GM12873 (cell line): ENCODE results near the gene MAP3K13.

Source experiments
- TF ChIP-seq, protein P1 (sequence below): IDR thresholded peaks from 2 replicates; pipeline ENCODE4 v1.5.1; 2012; ENCODE audit warnings: low read depth, mild to moderate bottlenecking, moderate library complexity, low read length, control low read depth; ENCODE audit not compliant: insufficient read depth; ENCODE audit errors: missing control alignments

The MAP3K13 gene

GRCh38 chr3:185402561-185402960, 39.6 kb downstream of the MAP3K13 start:
- TF ChIP-seq, protein P1, sequence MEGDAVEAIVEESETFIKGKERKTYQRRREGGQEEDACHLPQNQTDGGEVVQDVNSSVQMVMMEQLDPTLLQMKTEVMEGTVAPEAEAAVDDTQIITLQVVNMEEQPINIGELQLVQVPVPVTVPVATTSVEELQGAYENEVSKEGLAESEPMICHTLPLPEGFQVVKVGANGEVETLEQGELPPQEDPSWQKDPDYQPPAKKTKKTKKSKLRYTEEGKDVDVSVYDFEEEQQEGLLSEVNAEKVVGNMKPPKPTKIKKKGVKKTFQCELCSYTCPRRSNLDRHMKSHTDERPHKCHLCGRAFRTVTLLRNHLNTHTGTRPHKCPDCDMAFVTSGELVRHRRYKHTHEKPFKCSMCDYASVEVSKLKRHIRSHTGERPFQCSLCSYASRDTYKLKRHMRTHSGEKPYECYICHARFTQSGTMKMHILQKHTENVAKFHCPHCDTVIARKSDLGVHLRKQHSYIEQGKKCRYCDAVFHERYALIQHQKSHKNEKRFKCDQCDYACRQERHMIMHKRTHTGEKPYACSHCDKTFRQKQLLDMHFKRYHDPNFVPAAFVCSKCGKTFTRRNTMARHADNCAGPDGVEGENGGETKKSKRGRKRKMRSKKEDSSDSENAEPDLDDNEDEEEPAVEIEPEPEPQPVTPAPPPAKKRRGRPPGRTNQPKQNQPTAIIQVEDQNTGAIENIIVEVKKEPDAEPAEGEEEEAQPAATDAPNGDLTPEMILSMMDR, result no peak

GRCh38 chr3:185403002-185403401, 40.1 kb downstream of the MAP3K13 start:
- TF ChIP-seq, protein P1, result no peak

DNA sequence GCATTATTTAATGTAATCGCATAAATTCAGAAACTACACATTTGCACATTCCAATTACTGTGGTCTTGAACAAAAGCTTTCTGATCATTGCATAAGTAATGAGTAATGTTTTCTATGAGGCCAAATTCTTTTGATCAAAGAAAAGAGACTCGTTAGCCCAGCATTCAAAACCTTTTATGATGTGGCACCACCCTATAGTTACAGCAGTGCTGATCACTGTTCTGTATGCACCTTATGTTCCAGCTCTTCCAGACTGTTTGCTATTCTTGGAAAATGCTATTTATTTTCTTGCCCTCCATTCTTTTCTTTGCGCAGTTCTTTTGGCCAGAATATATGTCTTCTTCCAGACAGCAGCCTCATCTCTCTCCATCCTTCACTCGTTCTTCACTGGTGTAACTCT, 42.3 kb downstream of the MAP3K13 start:
- TF ChIP-seq, protein P1, result no peak

GRCh38 chr3:185405664-185406063, 42.7 kb downstream of the MAP3K13 start:
- TF ChIP-seq, protein P1, result no peak

DNA sequence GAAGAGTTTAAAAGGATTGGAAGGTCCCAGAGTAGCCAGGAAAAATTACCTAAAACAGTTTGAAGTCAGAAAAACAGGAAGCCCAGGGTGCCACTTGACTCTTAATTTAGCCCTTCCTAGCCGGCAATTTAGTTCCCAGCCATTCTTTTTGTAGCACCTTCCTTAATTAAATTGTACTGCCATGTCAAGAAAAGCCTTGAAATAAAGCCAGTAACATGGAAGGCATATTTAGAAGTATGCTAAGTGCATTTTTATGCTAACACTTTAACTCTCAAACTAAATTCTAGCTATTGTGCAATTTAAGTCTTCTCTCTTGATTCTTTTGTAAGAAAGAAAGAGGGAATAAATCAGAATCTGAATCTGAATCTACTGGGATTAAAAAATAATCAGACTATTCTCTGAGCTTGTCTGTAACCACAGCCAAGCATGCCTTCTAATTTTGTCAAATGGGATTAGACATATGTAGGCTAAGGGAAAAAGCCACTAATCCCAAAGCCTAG, 43.2 kb downstream of the MAP3K13 start:
- TF ChIP-seq, protein P1, result no peak

DNA sequence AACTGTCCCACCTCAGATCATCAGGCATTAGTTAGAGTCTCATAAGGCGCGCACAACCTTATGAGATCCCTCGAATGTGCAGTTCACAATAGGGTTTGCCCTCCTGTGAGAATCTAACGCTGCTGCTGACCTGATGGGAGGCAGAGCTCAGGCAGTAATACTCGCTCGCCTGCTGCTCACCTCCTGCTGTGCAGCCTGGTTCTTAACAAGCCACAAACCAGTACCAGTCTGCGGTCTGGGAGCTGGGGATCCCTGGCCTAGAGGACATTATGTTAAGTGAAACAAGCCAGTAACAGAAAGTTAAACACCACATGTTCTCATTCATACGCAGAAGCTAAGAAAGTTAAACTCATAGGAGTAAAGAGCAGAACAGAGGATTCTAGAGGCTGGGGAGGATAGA, 47.0 kb downstream of the MAP3K13 start:
- TF ChIP-seq, protein P1, result no peak

DNA sequence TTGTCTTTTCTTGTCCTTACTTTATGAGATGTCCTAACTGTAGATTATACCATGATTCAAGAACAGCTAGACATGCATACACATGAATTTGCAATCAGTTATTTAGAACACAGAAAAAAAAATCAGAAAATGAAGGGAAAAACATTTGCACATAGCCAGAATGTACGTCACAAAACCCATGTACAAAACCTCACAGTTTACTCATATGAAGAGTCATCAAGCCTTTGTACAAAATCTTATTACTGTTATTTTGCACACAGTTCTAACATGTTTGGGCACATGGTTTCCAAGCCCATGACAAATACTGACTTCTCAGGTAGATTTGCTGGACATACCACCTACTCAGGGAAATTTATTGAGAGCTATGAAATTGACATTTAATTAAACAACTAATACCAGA, 48.2 kb downstream of the MAP3K13 start:
- TF ChIP-seq, protein P1, result no peak
